SH-SY5Y (cell line): ENCODE data around the gene DPP6.

Source experiments
- GATA2 ChIP-seq: IDR thresholded peaks from 2 replicates; pipeline ENCODE4 v1.6.1; 2011; ENCODE audit warnings: mild to moderate bottlenecking, low read depth, low read length
- GATA3 ChIP-seq: IDR thresholded peaks from 2 replicates; pipeline ENCODE4 v1.6.1; 2011; ENCODE audit warnings: low read depth, mild to moderate bottlenecking, low read length, moderate library complexity

DPP6 gene

GRCh38 chr7:154345093-154345492, 292.9 kb downstream of the DPP6 start:
- no peak for TF ChIP-seq GATA2
- no peak for TF ChIP-seq GATA3

- no peak for TF ChIP-seq GATA3
- TF ChIP-seq GATA2, result no peak
Observed at GRCh38 chr7:154347700-154348266, 295.6 kb downstream of the DPP6 start.

GRCh38 chr7:154350892-154351291, 298.7 kb downstream of the DPP6 start:
- TF ChIP-seq GATA2, result no peak
- TF ChIP-seq GATA3, result no peak

- TF ChIP-seq GATA2, result peak; percentile 93
- TF ChIP-seq GATA3, result peak; percentile 45; the same call in 1 of the 2 replicates
Observed at GRCh38 chr7:154353355-154353767, 301.2 kb downstream of the DPP6 start.

- TF ChIP-seq GATA2, result no peak
- no peak for TF ChIP-seq GATA3
Observed at GRCh38 chr7:154364170-154364569, 312.0 kb downstream of the DPP6 start.

GRCh38 chr7:154371424-154371823, 319.2 kb downstream of the DPP6 start:
- TF ChIP-seq GATA3 (no peak), GATA2 (no peak)

GRCh38 chr7:154372011-154372601, 319.9 kb downstream of the DPP6 start:
- TF ChIP-seq GATA3 (no peak), GATA2 (no peak)

GRCh38 chr7:154373956-154374355, 321.8 kb downstream of the DPP6 start:
- TF ChIP-seq GATA3, result no peak
- no peak for TF ChIP-seq GATA2

GRCh38 chr7:154375956-154376355, 323.8 kb downstream of the DPP6 start:
- TF ChIP-seq GATA3 (no peak), GATA2 (no peak)

GRCh38 chr7:154380771-154381170, 328.6 kb downstream of the DPP6 start:
- peak; percentile 42; the same call in 1 of the 2 replicates for TF ChIP-seq GATA3
- TF ChIP-seq GATA2, result peak; percentile 80

GRCh38 chr7:154383045-154383444, 330.8 kb downstream of the DPP6 start:
- TF ChIP-seq GATA3 (no peak), GATA2 (no peak)

- TF ChIP-seq GATA3 (no peak), GATA2 (no peak)
Observed at GRCh38 chr7:154385214-154385613, 333.0 kb downstream of the DPP6 start.

- no peak for TF ChIP-seq GATA3
- no peak for TF ChIP-seq GATA2
Observed at GRCh38 chr7:154387252-154387651, 335.1 kb downstream of the DPP6 start.

GRCh38 chr7:154388412-154388811, 336.2 kb downstream of the DPP6 start:
- TF ChIP-seq GATA2 (peak; percentile 92), GATA3 (peak; percentile 84)

GRCh38 chr7:154388999-154389398, 336.8 kb downstream of the DPP6 start:
- TF ChIP-seq GATA3 (peak; percentile 47; the same call in 1 of the 2 replicates), GATA2 (peak; percentile 65)
